PC-9 (cell line): ENCODE data around the gene FBXO28. TPM values are rescaled to one million over a fixed set of nuclear protein-coding genes. Genes with fewer than 3 reads are reported as not detected.

Experiments used
- BruUV-seq: library from RNA; stranded (reverse); fragments of 400-500 nt; replicated peaks from 2 replicates; lab custom pipeline; 2021; lab: Mats Ljungman, UMichigan
- CTCF ChIA-PET: fragments of 300-600 bp; sonication (Branson Sonifier 250); formaldehyde crosslinking; loops from one replicate; lab custom pipeline; 2022; ENCODE audit warnings: antibody characterized with exemption; lab: Charles Lee
- POLR2A ChIA-PET: fragments of 300-600 bp; sonication (Branson Sonifier 250); formaldehyde crosslinking; loops from one replicate; lab custom pipeline; 2022; ENCODE audit warnings: antibody characterized with exemption; ENCODE audit not compliant: unreplicated experiment; lab: Charles Lee
- DNase-seq, 2 experiments: peaks; one replicate each; pipeline versions ENCODE4 v3.0.0 to v3.0.0-alpha.2; 2015 to 2022; ENCODE audit warnings: mixed read lengths in 1 of 2
- H2AFZ ChIP-seq: fragments of 200-600 bp; sonication (generic); 2 replicates; pipeline ENCODE4 v1.8.1; 2017; ENCODE audit warnings: antibody characterized with exemption
- H3F3A ChIP-seq: fragments of 200-600 bp; sonication (generic); 2 replicates; pipeline ENCODE4 v1.8.1; 2017; ENCODE audit warnings: antibody characterized with exemption, mild to moderate bottlenecking, low read depth; ENCODE audit not compliant: insufficient read depth
- H3K27ac ChIP-seq: fragments of 200-600 bp; sonication (generic); 2 replicates; pipeline ENCODE4 v1.6.1; 2016; ENCODE audit warnings: mixed run types
- H3K27me3 ChIP-seq: fragments of 200-600 bp; sonication (generic); 2 replicates; pipeline ENCODE4 v1.6.1; 2016; ENCODE audit warnings: low read depth, mixed run types; ENCODE audit not compliant: insufficient read depth
- H3K36me3 ChIP-seq: fragments of 200-600 bp; sonication (generic); 2 replicates; pipeline ENCODE4 v1.6.1; 2016; ENCODE audit warnings: low read depth, mixed run types
- H3K4me1 ChIP-seq: fragments of 200-600 bp; sonication (generic); replicated peaks from 2 replicates; pipeline ENCODE4 v1.6.1; 2016; ENCODE audit warnings: mixed run types; ENCODE audit not compliant: insufficient read depth
- H3K4me2 ChIP-seq: fragments of 200-600 bp; sonication (generic); 2 replicates; pipeline ENCODE4 v1.6.1; 2017; ENCODE audit warnings: mixed run types
- H3K4me3 ChIP-seq: fragments of 200-600 bp; sonication (generic); 2 replicates; pipeline ENCODE4 v1.6.1; 2016; ENCODE audit warnings: mixed run types
- H3K79me2 ChIP-seq: fragments of 200-600 bp; sonication (generic); 2 replicates; pipeline ENCODE4 v1.6.1; 2017; ENCODE audit warnings: low read depth, mixed run types
- H3K9me2 ChIP-seq: fragments of 200-600 bp; sonication (generic); 2 replicates; pipeline ENCODE4 v1.8.1; 2017; ENCODE audit warnings: mild to moderate bottlenecking; ENCODE audit not compliant: insufficient read depth
- H3K9me3 ChIP-seq: fragments of 200-600 bp; sonication (generic); 2 replicates; pipeline ENCODE4 v1.8.1; 2016; ENCODE audit warnings: low read depth; ENCODE audit not compliant: insufficient read depth
- H4K20me1 ChIP-seq: fragments of 200-600 bp; sonication (generic); 2 replicates; pipeline ENCODE4 v1.8.1; 2017; ENCODE audit not compliant: insufficient read depth
- EZH2 ChIP-seq: fragments of 200-600 bp; sonication (generic); IDR thresholded peaks from 2 replicates; pipeline ENCODE4 v1.8.0; 2017; ENCODE audit warnings: antibody characterized with exemption, low read depth
- intact Hi-C: fragments of 100-400 bp; cut with micrococcal nuclease; formaldehyde crosslinking; loops from one replicate; pipeline ENCODE4 v1.10.0; 2022; ENCODE audit not compliant: unreplicated experiment
- total RNA-seq: library from RNA; stranded (reverse); gene quantifications from 2 replicates; pipeline ENCODE4 v1.2.3, GENCODE V29; 2021
- TF ChIP-seq, protein P1 (sequence below): fragments of 200-600 bp; sonication (generic); conservative IDR thresholded peaks from 2 replicates; pipeline ENCODE4 v1.6.1; 2017; ENCODE audit warnings: mixed run types, antibody characterized with exemption, mild to moderate bottlenecking, moderate library complexity

Gene FBXO28
- total RNA-seq, 1 experiment from 2014 or later: 48.1 TPM

DNA sequence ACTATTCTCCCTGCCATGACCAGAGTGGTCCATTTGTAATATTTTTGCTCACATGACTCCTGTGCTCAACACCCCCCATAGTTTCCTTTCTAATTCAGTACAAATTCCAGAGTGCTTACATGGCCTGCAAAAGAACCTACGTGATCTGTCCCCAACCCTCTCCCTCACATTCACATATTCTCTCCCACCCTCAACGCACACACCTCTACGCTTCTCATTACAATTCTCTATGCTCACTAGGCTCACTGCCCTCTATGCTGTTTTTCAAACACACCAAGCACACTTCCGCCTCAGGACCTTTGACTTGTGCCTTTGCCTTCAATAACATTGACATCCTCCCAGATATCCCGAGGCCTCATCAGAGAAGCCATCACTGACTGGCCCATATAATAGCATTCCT is 23.8 kb upstream of the FBXO28 start:
- CTCF ChIA-PET: no interaction called here
- DNase-seq: no peak
- TF ChIP-seq, protein P1, sequence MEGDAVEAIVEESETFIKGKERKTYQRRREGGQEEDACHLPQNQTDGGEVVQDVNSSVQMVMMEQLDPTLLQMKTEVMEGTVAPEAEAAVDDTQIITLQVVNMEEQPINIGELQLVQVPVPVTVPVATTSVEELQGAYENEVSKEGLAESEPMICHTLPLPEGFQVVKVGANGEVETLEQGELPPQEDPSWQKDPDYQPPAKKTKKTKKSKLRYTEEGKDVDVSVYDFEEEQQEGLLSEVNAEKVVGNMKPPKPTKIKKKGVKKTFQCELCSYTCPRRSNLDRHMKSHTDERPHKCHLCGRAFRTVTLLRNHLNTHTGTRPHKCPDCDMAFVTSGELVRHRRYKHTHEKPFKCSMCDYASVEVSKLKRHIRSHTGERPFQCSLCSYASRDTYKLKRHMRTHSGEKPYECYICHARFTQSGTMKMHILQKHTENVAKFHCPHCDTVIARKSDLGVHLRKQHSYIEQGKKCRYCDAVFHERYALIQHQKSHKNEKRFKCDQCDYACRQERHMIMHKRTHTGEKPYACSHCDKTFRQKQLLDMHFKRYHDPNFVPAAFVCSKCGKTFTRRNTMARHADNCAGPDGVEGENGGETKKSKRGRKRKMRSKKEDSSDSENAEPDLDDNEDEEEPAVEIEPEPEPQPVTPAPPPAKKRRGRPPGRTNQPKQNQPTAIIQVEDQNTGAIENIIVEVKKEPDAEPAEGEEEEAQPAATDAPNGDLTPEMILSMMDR: no peak
- no peak for TF ChIP-seq EZH2
- Histone ChIP-seq H3K4me3 (no peak overlapping the region), H3K9me2 (no peaks in the 10 kb centered on the region), H2AFZ (no peak overlapping the region), H3F3A (no peaks in the 10 kb centered on the region; the same call in 1 of the 2 replicates), H4K20me1 (no peaks in the 10 kb centered on the region), H3K27me3 (no peaks in the 10 kb centered on the region), H3K27ac (no peak overlapping the region), H3K4me1 (no peaks in the 10 kb centered on the region), H3K4me2 (no peak overlapping the region), H3K36me3 (no peaks in the 10 kb centered on the region), H3K79me2 (no peaks in the 10 kb centered on the region), H3K9me3 (no peaks in the 10 kb centered on the region)
- no TSS peak for BruUV-seq
- POLR2A ChIA-PET: interaction anchor here (0.6 kb wide), 1 partner anchor 29 kb away, joined by 3 read pairs; no protein-coding TSS in a partner anchor
- intact Hi-C loops: no loop called here

DNA sequence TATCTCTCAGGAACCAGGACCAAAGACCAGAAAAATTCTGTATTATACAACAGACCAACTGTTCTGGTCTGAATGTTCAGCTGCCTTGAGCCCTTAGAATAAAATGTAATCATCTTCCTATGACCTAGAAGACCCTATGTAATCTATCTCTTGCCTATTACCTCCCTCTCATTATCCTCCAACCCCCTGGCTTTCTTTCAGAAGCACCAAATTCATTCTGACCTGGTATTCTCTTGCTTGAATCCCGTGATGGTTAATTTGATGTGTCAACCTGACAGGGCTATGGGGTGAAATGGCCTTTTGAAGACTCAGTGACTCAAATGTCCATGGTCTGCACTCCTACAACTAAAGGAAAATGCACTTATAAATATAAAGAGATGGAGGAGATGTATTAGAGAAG is 21.8 kb upstream of the FBXO28 start:
- Histone ChIP-seq H3K9me3 (no peaks in the 10 kb centered on the region), H3K36me3 (no peaks in the 10 kb centered on the region), H3K4me1 (no peaks in the 10 kb centered on the region), H3F3A (no peaks in the 10 kb centered on the region), H2AFZ (no peak overlapping the region), H3K27me3 (no peaks in the 10 kb centered on the region), H4K20me1 (no peaks in the 10 kb centered on the region), H3K9me2 (no peaks in the 10 kb centered on the region), H3K79me2 (no peaks in the 10 kb centered on the region), H3K4me2 (no peak overlapping the region), H3K27ac (no peak overlapping the region), H3K4me3 (no peak overlapping the region)
- intact Hi-C loops: no loop called here
- ChIA-PET CTCF (no interaction called here), POLR2A (no interaction called here)
- DNase-seq: no peak
- TF ChIP-seq EZH2: no peak
- TF ChIP-seq, protein P1: no peak
- no TSS peak for BruUV-seq

DNA sequence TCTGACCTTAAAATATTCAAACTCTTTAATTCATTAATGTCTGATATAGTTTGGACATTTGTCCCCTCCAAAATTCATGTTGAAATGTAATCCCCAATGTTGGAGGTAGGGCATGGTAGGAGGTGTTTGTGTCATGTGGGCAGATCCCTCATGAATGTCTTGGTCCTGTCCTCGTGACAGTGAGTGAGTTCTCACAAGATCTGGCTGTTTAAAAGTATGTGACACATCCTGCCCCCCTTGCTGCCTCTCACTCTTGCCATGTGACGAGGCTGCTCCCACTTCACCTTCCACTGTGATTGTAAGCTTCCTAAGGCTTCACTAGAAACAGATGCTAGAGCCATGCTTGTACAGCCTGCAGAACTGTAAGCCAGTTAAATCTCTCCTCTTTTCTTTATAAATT is 21.3 kb upstream of the FBXO28 start:
- Histone ChIP-seq H3K27ac (no peak overlapping the region), H3K36me3 (no peaks in the 10 kb centered on the region), H2AFZ (no peak overlapping the region), H3K27me3 (no peaks in the 10 kb centered on the region), H3K4me3 (no peak overlapping the region), H3K4me2 (no peak overlapping the region), H3K79me2 (no peaks in the 10 kb centered on the region), H3K9me3 (no peaks in the 10 kb centered on the region), H4K20me1 (no peaks in the 10 kb centered on the region), H3F3A (no peaks in the 10 kb centered on the region), H3K4me1 (no peaks in the 10 kb centered on the region), H3K9me2 (no peaks in the 10 kb centered on the region)
- POLR2A ChIA-PET: no interaction called here
- BruUV-seq: no TSS peak
- CTCF ChIA-PET: no interaction called here
- TF ChIP-seq, protein P1: no peak
- no peak for TF ChIP-seq EZH2
- intact Hi-C loops: no loop called here
- DNase-seq: no peak
